SH-SY5Y (cell line): ENCODE measurements around the gene SRP9.

Experiments used
- GATA2 ChIP-seq: IDR thresholded peaks from 2 replicates; pipeline ENCODE4 v1.6.1; 2011; ENCODE audit warnings: mild to moderate bottlenecking, low read depth, low read length
- GATA3 ChIP-seq: IDR thresholded peaks from 2 replicates; pipeline ENCODE4 v1.6.1; 2011; ENCODE audit warnings: low read depth, mild to moderate bottlenecking, low read length, moderate library complexity

DNA sequence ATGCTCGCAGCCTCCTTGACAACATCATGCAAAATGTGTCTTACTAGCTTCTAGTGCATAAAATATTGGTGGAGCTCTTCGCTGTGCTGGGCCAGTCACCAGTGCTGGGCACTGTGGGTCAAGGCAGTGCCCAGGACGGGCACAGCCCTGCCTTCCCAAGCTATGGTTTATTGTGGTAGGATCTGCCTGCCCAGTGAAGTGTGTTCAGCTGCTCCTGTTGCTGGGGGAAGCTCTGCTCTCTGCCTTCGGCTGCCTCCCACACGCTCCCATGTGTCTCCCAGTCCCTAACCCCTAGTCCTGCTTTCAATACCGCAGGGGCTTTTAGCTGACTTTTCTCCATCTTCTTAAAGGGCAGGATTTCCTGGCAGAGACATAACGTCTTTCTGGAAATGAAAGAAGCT, 48.0 kb downstream of the SRP9 start:
- TF ChIP-seq GATA2 (no peak), GATA3 (no peak)
